Testis (tissue), 2 donors: Measurements from ENCODE around the gene FXYD3.

Source experiments
- POLR2A ChIP-seq: fragments of 450-650 bp; IDR thresholded peaks from one replicate; pipeline ENCODE4 v1.6.1; 2017; ENCODE audit warnings: antibody characterized with exemption, mild to moderate bottlenecking, moderate library complexity
- TF ChIP-seq, protein P1 (sequence below), 3 experiments: fragments of 450-650 bp in 2 of 3; fragments of 200-600 bp in 1 of 3; sonication (generic) in 1 of 3; IDR thresholded peaks; one replicate each; pipeline ENCODE4 v1.5.1; 2016 to 2019; ENCODE audit warnings: antibody characterized with exemption in 3 of 3, mild to moderate bottlenecking in 2 of 3, moderate library complexity in 1 of 3

DNA sequence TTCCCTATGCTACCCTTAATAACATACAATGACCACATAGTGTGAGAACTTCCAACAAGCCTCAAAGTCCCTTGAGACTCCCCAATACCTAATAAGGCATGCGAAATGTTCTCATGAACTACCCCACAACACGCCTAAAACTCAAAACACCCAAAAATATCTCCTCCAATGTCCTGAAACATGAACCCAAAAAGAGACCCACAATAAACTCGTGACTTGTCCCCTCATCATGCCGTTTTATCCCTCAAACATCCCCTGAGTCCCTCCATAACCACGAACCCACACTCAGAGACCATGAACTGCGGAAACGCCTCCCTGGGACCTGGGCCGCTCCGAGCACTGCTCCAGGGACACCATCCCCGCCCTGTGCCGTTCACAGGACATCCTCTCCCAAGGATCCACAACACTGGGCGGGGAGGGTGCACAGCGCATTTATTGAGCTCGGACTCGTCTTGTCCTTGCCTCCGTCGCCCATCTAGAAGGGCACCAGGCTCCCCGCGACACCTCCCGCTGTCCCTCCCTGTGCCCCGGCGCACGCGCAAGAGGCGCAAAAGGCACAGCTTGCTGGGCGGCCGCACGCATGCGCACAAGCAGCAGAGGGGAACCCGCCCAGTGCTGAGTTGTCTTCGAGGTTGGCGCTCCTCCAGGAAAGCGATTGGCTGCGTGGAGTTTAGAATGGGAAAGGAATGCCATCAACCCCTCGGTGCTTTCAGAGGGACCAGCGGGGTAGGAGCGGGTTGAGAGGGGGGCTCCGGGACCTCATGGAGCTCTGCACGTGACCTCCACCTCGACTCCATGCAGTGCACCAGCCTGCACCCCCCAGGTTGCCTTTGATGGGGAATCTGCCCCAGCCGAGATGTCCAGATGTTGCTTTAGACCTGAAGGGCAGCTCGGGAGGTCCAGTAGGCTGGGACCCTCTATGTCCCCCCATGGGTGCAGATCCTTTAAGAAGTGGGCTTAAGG is 8.8 kb downstream of the FXYD3 start:
- TF ChIP-seq, protein P1, sequence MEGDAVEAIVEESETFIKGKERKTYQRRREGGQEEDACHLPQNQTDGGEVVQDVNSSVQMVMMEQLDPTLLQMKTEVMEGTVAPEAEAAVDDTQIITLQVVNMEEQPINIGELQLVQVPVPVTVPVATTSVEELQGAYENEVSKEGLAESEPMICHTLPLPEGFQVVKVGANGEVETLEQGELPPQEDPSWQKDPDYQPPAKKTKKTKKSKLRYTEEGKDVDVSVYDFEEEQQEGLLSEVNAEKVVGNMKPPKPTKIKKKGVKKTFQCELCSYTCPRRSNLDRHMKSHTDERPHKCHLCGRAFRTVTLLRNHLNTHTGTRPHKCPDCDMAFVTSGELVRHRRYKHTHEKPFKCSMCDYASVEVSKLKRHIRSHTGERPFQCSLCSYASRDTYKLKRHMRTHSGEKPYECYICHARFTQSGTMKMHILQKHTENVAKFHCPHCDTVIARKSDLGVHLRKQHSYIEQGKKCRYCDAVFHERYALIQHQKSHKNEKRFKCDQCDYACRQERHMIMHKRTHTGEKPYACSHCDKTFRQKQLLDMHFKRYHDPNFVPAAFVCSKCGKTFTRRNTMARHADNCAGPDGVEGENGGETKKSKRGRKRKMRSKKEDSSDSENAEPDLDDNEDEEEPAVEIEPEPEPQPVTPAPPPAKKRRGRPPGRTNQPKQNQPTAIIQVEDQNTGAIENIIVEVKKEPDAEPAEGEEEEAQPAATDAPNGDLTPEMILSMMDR (IDR thresholded peaks at IDR 0.05), result no peak
- peak; percentile 78 for TF ChIP-seq POLR2A
